ENCODE results near the gene KCNJ2. TPM values are rescaled to one million over a fixed set of nuclear protein-coding genes. Genes with fewer than 3 reads are reported as not detected.
A peak's percentile ranks its signal among the peaks of the same experiment; 100 is the strongest.

KCNJ2 gene
- total and polyA plus RNA-seq, 10 of the 15 experiments (the other 5 are each of a cell fraction or from before 2014, with no cell fraction given): 1.6 to 10.1 (median 3.2) TPM

DNA sequence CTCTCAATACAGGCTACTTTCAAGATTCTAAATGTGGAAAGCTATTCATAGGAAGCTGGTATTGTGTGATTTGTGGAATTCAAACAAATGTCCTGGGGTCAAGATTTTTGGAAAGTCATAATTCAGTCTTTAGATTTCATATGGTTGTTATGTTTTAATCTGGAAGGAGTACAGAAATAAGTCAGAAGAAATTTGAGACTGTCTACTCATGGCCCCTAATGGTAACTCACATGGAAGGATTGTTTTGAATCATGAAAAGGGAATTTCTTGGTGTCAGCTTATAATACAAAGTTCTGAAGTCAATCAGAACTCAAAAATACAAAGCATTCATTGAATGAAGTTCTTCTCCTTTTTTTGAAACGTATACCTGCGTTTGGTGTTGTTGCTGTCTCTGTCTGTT lies 3.1 kb downstream of the KCNJ2 start:
- no peak overlapping the region for H3K4me2 ChIP-seq (ENCODE audit: control insufficient read depth, insufficient read depth)
- DNase-seq (ENCODE audit: low read depth, low spot score): no peak
- no peaks in the 10 kb centered on the region for H3K36me3 ChIP-seq (ENCODE audit: control insufficient read depth in 2 of 2, insufficient read depth in 2 of 2, low read length in 1 of 2)
- BruUV-seq (replicated peaks): no TSS peak
- no peaks in the 10 kb centered on the region for H3K79me2 ChIP-seq (ENCODE audit: control insufficient read depth, insufficient read depth, low read length)
- H3K9ac ChIP-seq (ENCODE audit: control insufficient read depth, insufficient read depth, low read length): no peak overlapping the region
- no peaks in the 10 kb centered on the region for H3K9me3 ChIP-seq (replicated peaks; ENCODE audit: control insufficient read depth, insufficient read depth, low read length)
- FAIRE-seq: no peak
- no peak overlapping the region for H3K4me3 ChIP-seq
- POLR2A ChIA-PET: no interaction called here
- H3K27me3 ChIP-seq (replicated peaks in 1 of 2; ENCODE audit: control insufficient read depth in 2 of 2, insufficient read depth in 2 of 2, low read length in 1 of 2): peaks cover 0 to 10% of the 10 kb centered on the region in 2 experiments; a peak in 1 of 4 replicates
- TF ChIP-seq, protein P1, sequence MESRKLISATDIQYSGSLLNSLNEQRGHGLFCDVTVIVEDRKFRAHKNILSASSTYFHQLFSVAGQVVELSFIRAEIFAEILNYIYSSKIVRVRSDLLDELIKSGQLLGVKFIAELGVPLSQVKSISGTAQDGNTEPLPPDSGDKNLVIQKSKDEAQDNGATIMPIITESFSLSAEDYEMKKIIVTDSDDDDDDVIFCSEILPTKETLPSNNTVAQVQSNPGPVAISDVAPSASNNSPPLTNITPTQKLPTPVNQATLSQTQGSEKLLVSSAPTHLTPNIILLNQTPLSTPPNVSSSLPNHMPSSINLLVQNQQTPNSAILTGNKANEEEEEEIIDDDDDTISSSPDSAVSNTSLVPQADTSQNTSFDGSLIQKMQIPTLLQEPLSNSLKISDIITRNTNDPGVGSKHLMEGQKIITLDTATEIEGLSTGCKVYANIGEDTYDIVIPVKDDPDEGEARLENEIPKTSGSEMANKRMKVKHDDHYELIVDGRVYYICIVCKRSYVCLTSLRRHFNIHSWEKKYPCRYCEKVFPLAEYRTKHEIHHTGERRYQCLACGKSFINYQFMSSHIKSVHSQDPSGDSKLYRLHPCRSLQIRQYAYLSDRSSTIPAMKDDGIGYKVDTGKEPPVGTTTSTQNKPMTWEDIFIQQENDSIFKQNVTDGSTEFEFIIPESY (IDR thresholded peaks at IDR 0.05): no peak
- TF ChIP-seq JUNB (IDR thresholded peaks at IDR 0.05): peak; percentile 57
- H3K27ac ChIP-seq (ENCODE audit: control insufficient read depth, insufficient read depth): no peak overlapping the region
- H4K20me1 ChIP-seq (ENCODE audit: control insufficient read depth, insufficient read depth): no peaks in the 10 kb centered on the region
- H2AFZ ChIP-seq (ENCODE audit: control insufficient read depth, low read depth, low read length): no peak overlapping the region
- 0% methylated on average over 2 of the region's 2 CpGs for WGBS (ENCODE audit: insufficient coverage, insufficient replicate concordance, low lambda C conversion rate, missing lambda C conversion rate)
- RAD21 ChIA-PET (ENCODE audit: unreplicated experiment): interaction anchor here (0.6 to 6.5 kb wide), 9 partner anchors 36 to 566 kb away, joined by 3 to 57 read pairs (median 4); no protein-coding TSS in a partner anchor
- in situ Hi-C loops (cut with MboI): no loop called here
- SMC1A ChIA-PET (ENCODE audit: uncharacterized antibody, unreplicated experiment): interaction anchor here (0.8 to 3.5 kb wide), 18 partner anchors 9 to 566 kb away, joined by 3 to 24 read pairs (median 5); no protein-coding TSS in a partner anchor
- no peak for ATAC-seq
- intact Hi-C loops (cut with micrococcal nuclease; ENCODE audit: unreplicated experiment): no loop called here
- H3K4me1 ChIP-seq (ENCODE audit: control insufficient read depth, insufficient read depth, low read length): peaks cover 8% of the 10 kb centered on the region
- CTCF ChIA-PET: interaction anchor here (0.9 to 4.9 kb wide), 7 partner anchors 12 to 382 kb away, joined by 3 to 31 read pairs (median 4); no protein-coding TSS in a partner anchor

DNA sequence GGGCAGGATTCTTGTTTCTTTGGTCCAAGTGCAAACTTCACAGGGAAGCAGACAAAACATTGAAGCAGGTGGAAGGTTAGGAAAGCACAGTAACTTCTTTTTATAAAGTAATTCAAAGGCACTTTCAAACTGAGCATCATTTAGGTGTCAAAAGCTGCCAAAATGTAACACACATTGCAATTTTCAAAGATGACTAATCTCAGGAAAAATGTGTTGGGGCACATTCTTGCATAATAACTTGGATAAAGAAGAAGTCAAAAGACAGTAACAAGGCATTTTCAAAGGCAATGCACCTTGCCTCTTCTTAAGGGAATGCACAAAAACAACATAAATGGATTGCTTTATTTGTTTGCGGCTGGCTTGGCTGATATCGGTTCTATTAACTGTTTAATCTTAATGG lies 3.6 kb downstream of the KCNJ2 start:
- FAIRE-seq: no peak
- ChIA-PET RAD21 (ENCODE audit: unreplicated experiment) (interaction anchor here (0.8 to 6.5 kb wide), 4 partner anchors 36 to 566 kb away, joined by 4 to 57 read pairs (median 9); no protein-coding TSS in a partner anchor), CTCF (interaction anchor here (1.0 to 4.9 kb wide), 3 partner anchors 13 to 36 kb away, joined by 3 to 31 read pairs (median 4); no protein-coding TSS in a partner anchor), POLR2A (no interaction called here), SMC1A (ENCODE audit: uncharacterized antibody, unreplicated experiment) (interaction anchor here (0.8 to 3.5 kb wide), 11 partner anchors 8 to 566 kb away, joined by 3 to 17 read pairs (median 5); no protein-coding TSS in a partner anchor)
- H3K4me1 ChIP-seq (ENCODE audit: control insufficient read depth, insufficient read depth, low read length): peaks cover 8% of the 10 kb centered on the region
- no peaks in the 10 kb centered on the region for H4K20me1 ChIP-seq (ENCODE audit: control insufficient read depth, insufficient read depth)
- no peak overlapping the region for H2AFZ ChIP-seq (ENCODE audit: control insufficient read depth, low read depth, low read length)
- no peak for DNase-seq (ENCODE audit: low read depth, low spot score)
- WGBS (ENCODE audit: insufficient coverage, insufficient replicate concordance, low lambda C conversion rate, missing lambda C conversion rate): 50% methylated on average over 2 of the region's 2 CpGs
- no peak overlapping the region for H3K27ac ChIP-seq (ENCODE audit: control insufficient read depth, insufficient read depth)
- TF ChIP-seq ZBED1 (IDR thresholded peaks at IDR 0.05; ENCODE audit: borderline replicate concordance): no peak
- TF ChIP-seq IKZF1 (conservative IDR thresholded peaks at IDR 0.05): 0 out of 2 replicates have a peak, but pooled peaks have one; percentile 20
- H3K9ac ChIP-seq (ENCODE audit: control insufficient read depth, insufficient read depth, low read length): no peak overlapping the region
- in situ Hi-C loops (cut with MboI): no loop called here
- intact Hi-C loops (cut with micrococcal nuclease; ENCODE audit: unreplicated experiment): no loop called here
- H3K79me2 ChIP-seq (ENCODE audit: control insufficient read depth, insufficient read depth, low read length): no peaks in the 10 kb centered on the region
- no peak for ATAC-seq
- H3K4me2 ChIP-seq (ENCODE audit: control insufficient read depth, insufficient read depth): no peak overlapping the region
- H3K4me3 ChIP-seq: no peak overlapping the region
- H3K9me3 ChIP-seq (replicated peaks; ENCODE audit: control insufficient read depth, insufficient read depth, low read length): no peaks in the 10 kb centered on the region
- H3K27me3 ChIP-seq (replicated peaks in 1 of 2; ENCODE audit: control insufficient read depth in 2 of 2, insufficient read depth in 2 of 2, low read length in 1 of 2): peaks cover 0 to 10% of the 10 kb centered on the region in 2 experiments; a peak in 1 of 4 replicates
- no TSS peak for BruUV-seq (replicated peaks)
- H3K36me3 ChIP-seq (ENCODE audit: control insufficient read depth in 2 of 2, insufficient read depth in 2 of 2, low read length in 1 of 2): no peaks in the 10 kb centered on the region
